A673 (cell line): ENCODE measurements around the gene AKNA.

Source experiments
- EZH2 ChIP-seq: fragments of 200-600 bp; sonication (generic); IDR thresholded peaks from 2 replicates; pipeline ENCODE4 v1.6.1; 2017; ENCODE audit warnings: borderline replicate concordance, low read depth, mild to moderate bottlenecking, mixed read lengths, antibody characterized with exemption, low read length; ENCODE audit not compliant: poor library complexity, severe bottlenecking
- TF ChIP-seq, protein P1 (sequence below): fragments of 300-800, 200-600 bp; sonication (generic); conservative IDR thresholded peaks from 2 replicates; pipeline ENCODE4 v1.5.1; 2017; ENCODE audit warnings: low read depth, mild to moderate bottlenecking, antibody characterized with exemption, low read length, moderate library complexity, mixed read lengths

DNA sequence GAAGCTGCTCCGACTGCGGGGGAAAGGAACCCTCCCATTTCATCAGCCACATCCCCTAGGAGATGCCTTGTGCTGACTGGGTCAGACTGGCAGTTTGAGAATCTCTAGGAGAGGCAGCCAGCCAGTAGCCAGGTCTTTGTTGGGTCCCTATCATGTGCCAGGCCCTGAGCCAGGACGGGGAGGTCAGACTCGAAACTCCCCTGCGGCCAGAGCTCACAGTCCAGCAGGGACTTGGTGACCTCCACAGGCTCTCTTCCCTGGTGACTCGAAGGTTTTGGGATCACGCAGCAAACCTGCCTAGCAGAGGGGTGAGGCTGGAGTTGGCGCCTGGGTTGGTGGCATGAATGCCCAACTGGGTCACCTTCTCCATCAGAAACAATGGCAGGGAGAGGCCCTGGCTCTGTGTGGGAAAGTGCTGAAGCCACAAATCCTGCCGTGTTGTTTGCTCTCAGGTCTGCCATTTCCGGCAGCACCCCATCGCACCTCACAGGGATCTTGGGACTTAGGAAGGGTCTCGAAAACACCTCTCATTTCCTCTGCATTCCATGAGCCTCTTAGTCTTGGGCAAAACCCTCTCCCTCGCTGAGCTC, 79.3 kb downstream of the AKNA start:
- TF ChIP-seq, protein P1, sequence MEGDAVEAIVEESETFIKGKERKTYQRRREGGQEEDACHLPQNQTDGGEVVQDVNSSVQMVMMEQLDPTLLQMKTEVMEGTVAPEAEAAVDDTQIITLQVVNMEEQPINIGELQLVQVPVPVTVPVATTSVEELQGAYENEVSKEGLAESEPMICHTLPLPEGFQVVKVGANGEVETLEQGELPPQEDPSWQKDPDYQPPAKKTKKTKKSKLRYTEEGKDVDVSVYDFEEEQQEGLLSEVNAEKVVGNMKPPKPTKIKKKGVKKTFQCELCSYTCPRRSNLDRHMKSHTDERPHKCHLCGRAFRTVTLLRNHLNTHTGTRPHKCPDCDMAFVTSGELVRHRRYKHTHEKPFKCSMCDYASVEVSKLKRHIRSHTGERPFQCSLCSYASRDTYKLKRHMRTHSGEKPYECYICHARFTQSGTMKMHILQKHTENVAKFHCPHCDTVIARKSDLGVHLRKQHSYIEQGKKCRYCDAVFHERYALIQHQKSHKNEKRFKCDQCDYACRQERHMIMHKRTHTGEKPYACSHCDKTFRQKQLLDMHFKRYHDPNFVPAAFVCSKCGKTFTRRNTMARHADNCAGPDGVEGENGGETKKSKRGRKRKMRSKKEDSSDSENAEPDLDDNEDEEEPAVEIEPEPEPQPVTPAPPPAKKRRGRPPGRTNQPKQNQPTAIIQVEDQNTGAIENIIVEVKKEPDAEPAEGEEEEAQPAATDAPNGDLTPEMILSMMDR = no peak
- TF ChIP-seq EZH2 = no peak
